Measurements from ENCODE around the gene KIF26B. TPM values are rescaled to one million over a fixed set of nuclear protein-coding genes. Genes with fewer than 3 reads are reported as not detected.
"Not testable (repeated sequence)": the region's sequence is repeated elsewhere in the genome, so short reads cannot be mapped to it uniquely, and the experiment has no call there.

The KIF26B gene
- polyA plus RNA-seq, 1 donor from 2014 or later, result 6.3 TPM

DNA sequence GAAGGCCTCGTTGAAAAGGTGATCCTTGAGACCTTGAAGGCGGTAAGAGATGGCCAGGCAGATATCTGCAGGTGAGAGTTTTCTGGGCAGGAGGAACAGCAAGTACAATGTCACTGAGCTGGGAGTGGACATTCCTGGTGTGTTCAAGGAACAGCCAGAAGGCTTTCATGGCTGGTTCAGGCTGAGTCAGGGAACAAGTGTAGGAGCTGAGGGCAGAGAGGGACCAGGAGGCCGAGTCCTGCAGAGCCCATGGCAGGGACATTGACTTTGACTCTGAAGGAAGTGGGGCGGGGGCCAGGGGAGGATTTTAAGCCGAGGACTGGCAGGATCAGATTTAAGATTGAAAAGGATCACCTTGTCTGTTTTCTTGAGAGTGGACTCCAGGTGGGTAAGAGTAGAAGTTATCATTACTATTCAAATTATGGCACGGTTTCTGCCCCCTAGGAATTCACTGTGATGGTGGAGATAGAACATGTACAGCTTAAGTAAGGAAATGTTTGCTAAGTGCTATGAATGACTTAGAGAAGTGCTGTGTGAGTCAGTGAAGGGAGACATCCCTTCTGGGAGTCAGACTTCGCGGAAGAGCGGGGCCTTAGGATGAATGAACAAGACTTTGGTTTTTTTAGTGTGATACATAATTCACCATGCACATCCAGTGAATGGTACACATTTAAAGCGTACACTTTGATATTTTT lies 202.3 kb downstream of the KIF26B start:
- no peaks in the 10 kb centered on the region for H4K20me1 ChIP-seq (ENCODE audit: insufficient read depth)
- no peak overlapping the region for H3K4me2 ChIP-seq (ENCODE audit: low read length)
- H3K9ac ChIP-seq (ENCODE audit: low read length), result no peak overlapping the region
- H3K4me3 ChIP-seq (ENCODE audit: low read length), result no peak overlapping the region
- no peaks in the 10 kb centered on the region for H3K9me2 ChIP-seq (ENCODE audit: insufficient read depth, low read length)
- H3K9me3 ChIP-seq (ENCODE audit: low read length), result no peaks in the 10 kb centered on the region
- H3K27me3 ChIP-seq (ENCODE audit: insufficient read depth, low read depth, low read length), result no peaks in the 10 kb centered on the region
- no peaks in the 10 kb centered on the region for H3K79me2 ChIP-seq (replicated peaks; ENCODE audit: insufficient read depth, low read length)
- no peaks in the 10 kb centered on the region for H3K36me3 ChIP-seq (ENCODE audit: insufficient read depth, low read length)
- no peak for TF ChIP-seq EP300 (conservative IDR thresholded peaks at IDR 0.05; ENCODE audit: poor library complexity, severe bottlenecking)
- no peak for TF ChIP-seq EZH2 (IDR thresholded peaks at IDR 0.05; ENCODE audit: borderline replicate concordance, insufficient read depth, low read length, poor library complexity, severe bottlenecking)
- TF ChIP-seq SMC3 (conservative IDR thresholded peaks at IDR 0.05; ENCODE audit: poor library complexity), result no peak
- TF ChIP-seq, protein P1, sequence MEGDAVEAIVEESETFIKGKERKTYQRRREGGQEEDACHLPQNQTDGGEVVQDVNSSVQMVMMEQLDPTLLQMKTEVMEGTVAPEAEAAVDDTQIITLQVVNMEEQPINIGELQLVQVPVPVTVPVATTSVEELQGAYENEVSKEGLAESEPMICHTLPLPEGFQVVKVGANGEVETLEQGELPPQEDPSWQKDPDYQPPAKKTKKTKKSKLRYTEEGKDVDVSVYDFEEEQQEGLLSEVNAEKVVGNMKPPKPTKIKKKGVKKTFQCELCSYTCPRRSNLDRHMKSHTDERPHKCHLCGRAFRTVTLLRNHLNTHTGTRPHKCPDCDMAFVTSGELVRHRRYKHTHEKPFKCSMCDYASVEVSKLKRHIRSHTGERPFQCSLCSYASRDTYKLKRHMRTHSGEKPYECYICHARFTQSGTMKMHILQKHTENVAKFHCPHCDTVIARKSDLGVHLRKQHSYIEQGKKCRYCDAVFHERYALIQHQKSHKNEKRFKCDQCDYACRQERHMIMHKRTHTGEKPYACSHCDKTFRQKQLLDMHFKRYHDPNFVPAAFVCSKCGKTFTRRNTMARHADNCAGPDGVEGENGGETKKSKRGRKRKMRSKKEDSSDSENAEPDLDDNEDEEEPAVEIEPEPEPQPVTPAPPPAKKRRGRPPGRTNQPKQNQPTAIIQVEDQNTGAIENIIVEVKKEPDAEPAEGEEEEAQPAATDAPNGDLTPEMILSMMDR (IDR thresholded peaks at IDR 0.05; ENCODE audit: poor library complexity, severe bottlenecking), result no peak
- TF ChIP-seq RAD21 (conservative IDR thresholded peaks at IDR 0.05), result no peak
- TF ChIP-seq, protein P2, sequence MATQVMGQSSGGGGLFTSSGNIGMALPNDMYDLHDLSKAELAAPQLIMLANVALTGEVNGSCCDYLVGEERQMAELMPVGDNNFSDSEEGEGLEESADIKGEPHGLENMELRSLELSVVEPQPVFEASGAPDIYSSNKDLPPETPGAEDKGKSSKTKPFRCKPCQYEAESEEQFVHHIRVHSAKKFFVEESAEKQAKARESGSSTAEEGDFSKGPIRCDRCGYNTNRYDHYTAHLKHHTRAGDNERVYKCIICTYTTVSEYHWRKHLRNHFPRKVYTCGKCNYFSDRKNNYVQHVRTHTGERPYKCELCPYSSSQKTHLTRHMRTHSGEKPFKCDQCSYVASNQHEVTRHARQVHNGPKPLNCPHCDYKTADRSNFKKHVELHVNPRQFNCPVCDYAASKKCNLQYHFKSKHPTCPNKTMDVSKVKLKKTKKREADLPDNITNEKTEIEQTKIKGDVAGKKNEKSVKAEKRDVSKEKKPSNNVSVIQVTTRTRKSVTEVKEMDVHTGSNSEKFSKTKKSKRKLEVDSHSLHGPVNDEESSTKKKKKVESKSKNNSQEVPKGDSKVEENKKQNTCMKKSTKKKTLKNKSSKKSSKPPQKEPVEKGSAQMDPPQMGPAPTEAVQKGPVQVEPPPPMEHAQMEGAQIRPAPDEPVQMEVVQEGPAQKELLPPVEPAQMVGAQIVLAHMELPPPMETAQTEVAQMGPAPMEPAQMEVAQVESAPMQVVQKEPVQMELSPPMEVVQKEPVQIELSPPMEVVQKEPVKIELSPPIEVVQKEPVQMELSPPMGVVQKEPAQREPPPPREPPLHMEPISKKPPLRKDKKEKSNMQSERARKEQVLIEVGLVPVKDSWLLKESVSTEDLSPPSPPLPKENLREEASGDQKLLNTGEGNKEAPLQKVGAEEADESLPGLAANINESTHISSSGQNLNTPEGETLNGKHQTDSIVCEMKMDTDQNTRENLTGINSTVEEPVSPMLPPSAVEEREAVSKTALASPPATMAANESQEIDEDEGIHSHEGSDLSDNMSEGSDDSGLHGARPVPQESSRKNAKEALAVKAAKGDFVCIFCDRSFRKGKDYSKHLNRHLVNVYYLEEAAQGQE (IDR thresholded peaks at IDR 0.05; ENCODE audit: borderline replicate concordance), result no peak
- TF ChIP-seq MXI1 (conservative IDR thresholded peaks at IDR 0.05; ENCODE audit: poor library complexity, severe bottlenecking), result no peak
- TF ChIP-seq TAF1 (IDR thresholded peaks at IDR 0.05; ENCODE audit: low read depth), result no peak
- no peak for TF ChIP-seq POLR2AphosphoS5 (IDR thresholded peaks at IDR 0.05)
- H2AFZ ChIP-seq (ENCODE audit: low read depth, low read length), result no peak overlapping the region
- no peaks in the 10 kb centered on the region for H3F3A ChIP-seq (ENCODE audit: insufficient read depth, low read length, poor library complexity, severe bottlenecking)
- H3K27ac ChIP-seq (ENCODE audit: low read length), result no peak overlapping the region

DNA sequence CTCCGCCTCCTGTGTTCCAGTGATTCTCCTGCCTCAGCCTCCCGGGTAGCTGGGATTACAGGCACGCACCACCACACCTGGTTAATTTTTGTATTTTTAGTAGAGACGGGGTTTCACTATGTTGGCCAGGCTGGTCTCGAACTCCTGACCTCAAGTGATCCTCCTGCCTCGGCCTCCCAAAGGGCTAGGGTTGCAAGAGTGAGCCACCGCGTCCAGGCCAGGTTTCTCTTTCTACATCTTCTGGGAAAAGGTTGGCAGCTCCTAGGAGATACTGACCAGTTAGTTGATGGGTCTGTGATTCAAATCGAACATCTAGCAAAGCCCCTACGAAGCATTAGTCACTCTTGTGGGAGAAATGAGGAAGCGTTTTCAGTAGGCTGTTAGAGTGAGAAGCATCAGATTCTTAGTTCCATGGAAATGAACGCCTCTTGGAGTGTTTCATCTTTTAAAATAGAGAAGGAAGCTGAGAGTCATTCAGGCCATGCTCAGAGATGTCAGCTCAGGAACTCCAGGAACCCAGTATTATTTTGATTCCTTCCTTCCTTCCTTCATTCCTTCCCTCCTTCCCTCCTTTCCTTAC lies 204.4 kb downstream of the KIF26B start:
- H3K9me3 ChIP-seq (ENCODE audit: low read length); H3K27ac ChIP-seq (ENCODE audit: low read length); H3K79me2 ChIP-seq (replicated peaks; ENCODE audit: insufficient read depth, low read length); H3K27me3 ChIP-seq (ENCODE audit: insufficient read depth, low read depth, low read length); H4K20me1 ChIP-seq (ENCODE audit: insufficient read depth); H3K36me3 ChIP-seq (ENCODE audit: insufficient read depth, low read length); H3K9ac ChIP-seq (ENCODE audit: low read length); H3F3A ChIP-seq (ENCODE audit: insufficient read depth, low read length, poor library complexity, severe bottlenecking); H3K9me2 ChIP-seq (ENCODE audit: insufficient read depth, low read length); H3K4me2 ChIP-seq (ENCODE audit: low read length); H3K4me3 ChIP-seq (ENCODE audit: low read length); H2AFZ ChIP-seq (ENCODE audit: low read depth, low read length): not testable (repeated sequence)

Data from neural cell (in vitro differentiated cells).